AG04450 (cell line): ENCODE measurements around the gene ADNP2. TPM values are rescaled to one million over a fixed set of nuclear protein-coding genes. Genes with fewer than 3 reads are reported as not detected.

Experiments used
- CTCF ChIA-PET: fragments of 300-600, 350-600 bp; formaldehyde crosslinking; extraction: SDS; loops from one replicate; lab custom pipeline; 2022; ENCODE audit warnings: antibody characterized with exemption, inconsistent platforms; lab: Charles Lee
- POLR2A ChIA-PET: fragments of 350-600 bp; formaldehyde crosslinking; extraction: SDS; loops from one replicate; lab custom pipeline; 2021; ENCODE audit warnings: antibody characterized with exemption, inconsistent platforms; lab: Yijun Ruan, JAX
- DNase-seq: peaks from one replicate; pipeline ENCODE4 v3.0.0-alpha.2; 2011; ENCODE audit warnings: low read depth, low spot score
- H3K27ac ChIP-seq: one replicate; pipeline ENCODE4 v1.5.1; 2012; ENCODE audit warnings: low read depth, low read length, control low read depth
- H3K27me3 ChIP-seq: one replicate; pipeline ENCODE4 v1.6.0; 2012; ENCODE audit warnings: low read length; ENCODE audit not compliant: control insufficient read depth, insufficient read depth
- H3K4me3 ChIP-seq: 2 replicates; pipeline ENCODE4 v1.5.1; 2011; ENCODE audit warnings: mild to moderate bottlenecking, low read depth, low read length, control low read depth
- H3K9me3 ChIP-seq: 2 replicates; pipeline ENCODE4 v1.5.1; 2012; ENCODE audit warnings: low read length; ENCODE audit not compliant: control insufficient read depth, insufficient read depth
- polyA plus RNA-seq: library from polyadenylated mRNA; depleted of rRNA; stranded (reverse); fragments of >200 nt; gene quantifications from 2 replicates; pipeline ENCODE4 v1.2.3, GENCODE V29; 2011
- TF ChIP-seq, protein P1 (sequence below): IDR thresholded peaks from 2 replicates; pipeline ENCODE4 v1.5.1; 2011; ENCODE audit warnings: low read depth, low read length, control low read depth, inconsistent platforms

Gene ADNP2
- polyA plus RNA-seq, 1 experiment: 6.8 TPM

- no peak for DNase-seq
- POLR2A ChIA-PET: no interaction called here
- H3K27me3 ChIP-seq: peaks cover 4% of the 10 kb centered on the region
- H3K4me3 ChIP-seq: no peak overlapping the region
- CTCF ChIA-PET: no interaction called here
- H3K9me3 ChIP-seq: peaks cover 3% of the 10 kb centered on the region; the same call in 1 of the 2 replicates
- no peak overlapping the region for H3K27ac ChIP-seq
- TF ChIP-seq, protein P1, sequence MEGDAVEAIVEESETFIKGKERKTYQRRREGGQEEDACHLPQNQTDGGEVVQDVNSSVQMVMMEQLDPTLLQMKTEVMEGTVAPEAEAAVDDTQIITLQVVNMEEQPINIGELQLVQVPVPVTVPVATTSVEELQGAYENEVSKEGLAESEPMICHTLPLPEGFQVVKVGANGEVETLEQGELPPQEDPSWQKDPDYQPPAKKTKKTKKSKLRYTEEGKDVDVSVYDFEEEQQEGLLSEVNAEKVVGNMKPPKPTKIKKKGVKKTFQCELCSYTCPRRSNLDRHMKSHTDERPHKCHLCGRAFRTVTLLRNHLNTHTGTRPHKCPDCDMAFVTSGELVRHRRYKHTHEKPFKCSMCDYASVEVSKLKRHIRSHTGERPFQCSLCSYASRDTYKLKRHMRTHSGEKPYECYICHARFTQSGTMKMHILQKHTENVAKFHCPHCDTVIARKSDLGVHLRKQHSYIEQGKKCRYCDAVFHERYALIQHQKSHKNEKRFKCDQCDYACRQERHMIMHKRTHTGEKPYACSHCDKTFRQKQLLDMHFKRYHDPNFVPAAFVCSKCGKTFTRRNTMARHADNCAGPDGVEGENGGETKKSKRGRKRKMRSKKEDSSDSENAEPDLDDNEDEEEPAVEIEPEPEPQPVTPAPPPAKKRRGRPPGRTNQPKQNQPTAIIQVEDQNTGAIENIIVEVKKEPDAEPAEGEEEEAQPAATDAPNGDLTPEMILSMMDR: no peak
These were observed 13.6 kb upstream of the ADNP2 start for GRCh38 chr18:80095414-80095813.

GRCh38 chr18:80096032-80096565, 13.0 kb upstream of the ADNP2 start:
- ChIA-PET POLR2A (no interaction called here), CTCF (no interaction called here)
- DNase-seq: no peak
- Histone ChIP-seq H3K27me3 (peaks cover 4% of the 10 kb centered on the region), H3K27ac (no peak overlapping the region), H3K4me3 (no peak overlapping the region), H3K9me3 (no peaks in the 10 kb centered on the region)
- TF ChIP-seq, protein P1: no peak

DNA sequence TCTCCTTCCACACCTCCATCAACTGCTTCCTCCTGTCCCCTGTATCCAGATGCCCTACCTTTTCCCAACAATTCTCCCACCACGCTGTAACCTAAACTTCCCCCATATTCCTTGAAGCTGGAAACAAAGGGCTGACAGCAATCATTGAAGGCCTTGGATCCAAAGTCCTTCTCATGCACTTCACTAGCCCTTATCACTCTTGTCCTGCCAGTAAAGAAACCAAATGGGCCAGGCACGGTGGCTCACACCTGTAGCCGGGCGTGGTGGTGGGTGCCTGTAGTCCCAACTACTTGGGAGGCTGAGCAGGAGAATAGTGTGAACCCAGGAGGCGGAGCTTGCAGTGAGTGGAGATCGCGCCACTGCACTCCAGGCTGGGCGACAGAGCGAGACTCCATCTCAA, 11.9 kb upstream of the ADNP2 start:
- POLR2A ChIA-PET: no interaction called here
- DNase-seq: no peak

DNA sequence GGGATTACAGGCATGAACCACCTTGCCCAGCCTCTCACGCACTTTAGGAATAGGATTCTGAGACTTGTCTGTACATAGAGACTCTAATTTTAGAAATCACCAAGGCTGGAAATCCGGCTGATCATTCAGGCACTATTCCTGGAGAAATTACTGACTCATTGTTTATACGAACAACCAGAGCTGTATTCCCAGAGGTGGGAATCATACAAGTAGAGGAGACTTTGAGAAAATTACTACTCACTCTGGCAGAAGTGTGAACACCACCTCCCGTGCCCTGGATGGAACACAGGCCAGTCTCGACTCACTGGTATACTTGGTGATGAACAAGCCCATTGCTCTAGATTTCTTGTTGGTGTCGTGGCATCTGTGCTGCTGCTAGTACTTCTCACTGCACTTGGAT, 5.8 kb upstream of the ADNP2 start:
- Histone ChIP-seq H3K9me3 (no peaks in the 10 kb centered on the region), H3K27me3 (peaks cover 5% of the 10 kb centered on the region), H3K27ac (no peak overlapping the region), H3K4me3 (no peak overlapping the region)
- TF ChIP-seq, protein P1: no peak
- CTCF ChIA-PET: no interaction called here
- no peak for DNase-seq
- POLR2A ChIA-PET: no interaction called here

More for the DNA sequence above, 11.9 kb upstream of the ADNP2 start:
- peaks cover 4% of the 10 kb centered on the region for H3K27me3 ChIP-seq
- CTCF ChIA-PET: no interaction called here
- no peak overlapping the region for H3K27ac ChIP-seq
- TF ChIP-seq, protein P1: no peak
- no peaks in the 10 kb centered on the region for H3K9me3 ChIP-seq
- no peak overlapping the region for H3K4me3 ChIP-seq

- CTCF ChIA-PET: no interaction called here
- POLR2A ChIA-PET: no interaction called here
- DNase-seq: no peak
- H3K9me3 ChIP-seq: peaks cover 5% of the 10 kb centered on the region
- TF ChIP-seq, protein P1: no peak
- H3K27me3 ChIP-seq: peaks cover 3% of the 10 kb centered on the region
- H3K27ac ChIP-seq: no peak overlapping the region
- no peak overlapping the region for H3K4me3 ChIP-seq
These were observed 4.7 kb upstream of the ADNP2 start for GRCh38 chr18:80104364-80104779.
